ENCODE results near the gene CFD.
"Not testable (repeated sequence)": the region's sequence is repeated elsewhere in the genome, so short reads cannot be mapped to it uniquely, and the experiment has no call there.

The CFD gene

DNA sequence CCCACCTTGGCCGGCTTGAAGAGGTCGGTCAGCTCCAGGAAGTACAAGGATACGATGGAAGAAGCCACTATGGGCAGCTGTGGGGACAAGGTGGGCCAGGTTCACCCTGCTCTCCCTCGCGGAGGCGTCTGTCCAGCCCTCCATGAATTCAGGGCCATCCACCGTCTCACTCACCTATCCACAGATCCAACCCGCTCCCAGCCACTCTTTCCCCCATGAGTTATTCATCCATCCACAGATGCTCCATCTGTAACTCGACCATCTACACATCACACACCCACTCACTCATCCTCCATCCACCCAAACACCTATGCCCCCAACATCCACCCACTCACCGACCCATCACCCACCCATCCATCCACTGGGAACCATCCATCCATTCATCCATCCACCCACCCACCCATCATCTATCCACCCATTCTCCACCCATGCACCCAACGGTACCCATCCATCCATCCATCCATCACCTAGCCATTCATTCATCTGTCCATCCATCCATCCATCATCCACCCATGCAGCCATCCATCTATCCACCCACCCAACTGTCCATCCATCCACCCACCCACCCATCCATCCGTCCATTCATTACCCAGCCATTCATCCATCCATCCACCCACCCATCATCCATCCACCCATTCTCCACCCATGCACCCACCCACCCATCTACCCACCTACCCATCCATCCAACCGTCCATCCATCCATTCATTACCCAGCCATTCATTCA, 43.5 kb upstream of the CFD start:
- no peak overlapping the region for H3K4me3 ChIP-seq (ENCODE audit: low read length, poor library complexity, severe bottlenecking)
- H3F3A ChIP-seq (ENCODE audit: low read depth), result peaks cover 10% of the 10 kb centered on the region; the same call in 1 of the 2 replicates
- H2AFZ ChIP-seq (ENCODE audit: low read length), result no peak overlapping the region
- no peaks in the 10 kb centered on the region for H3K79me2 ChIP-seq (ENCODE audit: insufficient read depth, low read length)
- peaks cover 15% of the 10 kb centered on the region for H4K20me1 ChIP-seq (ENCODE audit: insufficient read depth, low read length, poor library complexity, severe bottlenecking)
- peaks cover 28% of the 10 kb centered on the region; the same call in 1 of the 2 replicates for H3K36me3 ChIP-seq (ENCODE audit: insufficient read depth, low read length)
- H3K9ac ChIP-seq (ENCODE audit: low read depth, low read length, poor library complexity, severe bottlenecking), result no peak overlapping the region
- H3K9me2 ChIP-seq (replicated peaks; ENCODE audit: low read depth, low read length), result no peaks in the 10 kb centered on the region
- no peak for TF ChIP-seq EZH2phosphoT487 (IDR thresholded peaks at IDR 0.05; ENCODE audit: borderline replicate concordance)
- TF ChIP-seq, protein P1, sequence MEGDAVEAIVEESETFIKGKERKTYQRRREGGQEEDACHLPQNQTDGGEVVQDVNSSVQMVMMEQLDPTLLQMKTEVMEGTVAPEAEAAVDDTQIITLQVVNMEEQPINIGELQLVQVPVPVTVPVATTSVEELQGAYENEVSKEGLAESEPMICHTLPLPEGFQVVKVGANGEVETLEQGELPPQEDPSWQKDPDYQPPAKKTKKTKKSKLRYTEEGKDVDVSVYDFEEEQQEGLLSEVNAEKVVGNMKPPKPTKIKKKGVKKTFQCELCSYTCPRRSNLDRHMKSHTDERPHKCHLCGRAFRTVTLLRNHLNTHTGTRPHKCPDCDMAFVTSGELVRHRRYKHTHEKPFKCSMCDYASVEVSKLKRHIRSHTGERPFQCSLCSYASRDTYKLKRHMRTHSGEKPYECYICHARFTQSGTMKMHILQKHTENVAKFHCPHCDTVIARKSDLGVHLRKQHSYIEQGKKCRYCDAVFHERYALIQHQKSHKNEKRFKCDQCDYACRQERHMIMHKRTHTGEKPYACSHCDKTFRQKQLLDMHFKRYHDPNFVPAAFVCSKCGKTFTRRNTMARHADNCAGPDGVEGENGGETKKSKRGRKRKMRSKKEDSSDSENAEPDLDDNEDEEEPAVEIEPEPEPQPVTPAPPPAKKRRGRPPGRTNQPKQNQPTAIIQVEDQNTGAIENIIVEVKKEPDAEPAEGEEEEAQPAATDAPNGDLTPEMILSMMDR (conservative IDR thresholded peaks at IDR 0.05; ENCODE audit: low read length), result no peak
- no peaks in the 10 kb centered on the region for H3K4me1 ChIP-seq (ENCODE audit: insufficient read depth, low read length, poor library complexity, severe bottlenecking)
- H3K4me2 ChIP-seq (ENCODE audit: low read depth, low read length, poor library complexity, severe bottlenecking), result no peak overlapping the region
- H3K27me3 ChIP-seq (ENCODE audit: insufficient read depth, low read length, poor library complexity, severe bottlenecking), result no peaks in the 10 kb centered on the region
- H3K9me3 ChIP-seq (ENCODE audit: insufficient read depth, low read depth, low read length), result no peaks in the 10 kb centered on the region

DNA sequence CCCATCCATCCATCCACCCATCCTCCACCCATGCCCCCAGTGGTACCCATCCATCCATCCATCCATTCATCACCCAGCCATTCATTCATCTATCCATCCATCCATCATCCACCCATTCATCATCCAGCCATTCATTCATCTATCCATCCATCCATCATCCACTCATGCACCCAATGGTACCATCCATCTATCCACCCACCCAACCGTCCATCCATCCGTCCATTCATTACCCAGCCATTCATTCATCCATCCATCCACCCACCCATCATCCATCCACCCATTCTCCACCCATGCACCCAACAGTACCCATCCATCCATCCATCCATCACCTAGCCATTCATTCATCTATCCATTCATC, 43.0 kb upstream of the CFD start:
- no peaks in the 10 kb centered on the region for H3K4me1 ChIP-seq (ENCODE audit: insufficient read depth, low read length, poor library complexity, severe bottlenecking)
- H3K27me3 ChIP-seq (ENCODE audit: insufficient read depth, low read length, poor library complexity, severe bottlenecking), result no peaks in the 10 kb centered on the region
- H2AFZ ChIP-seq (ENCODE audit: low read length), result no peak overlapping the region
- H3K4me2 ChIP-seq (ENCODE audit: low read depth, low read length, poor library complexity, severe bottlenecking), result no peak overlapping the region
- peaks cover 6% of the 10 kb centered on the region; the same call in 1 of the 2 replicates for H3F3A ChIP-seq (ENCODE audit: low read depth)
- H3K9me2 ChIP-seq (replicated peaks; ENCODE audit: low read depth, low read length), result no peaks in the 10 kb centered on the region
- no peak overlapping the region for H3K4me3 ChIP-seq (ENCODE audit: low read length, poor library complexity, severe bottlenecking)
- TF ChIP-seq EZH2phosphoT487 (IDR thresholded peaks at IDR 0.05; ENCODE audit: borderline replicate concordance), result no peak
- TF ChIP-seq, protein P1 (conservative IDR thresholded peaks at IDR 0.05; ENCODE audit: low read length), result no peak
- no peaks in the 10 kb centered on the region for H3K79me2 ChIP-seq (ENCODE audit: insufficient read depth, low read length)
- peaks cover 9% of the 10 kb centered on the region for H4K20me1 ChIP-seq (ENCODE audit: insufficient read depth, low read length, poor library complexity, severe bottlenecking)
- no peak overlapping the region for H3K9ac ChIP-seq (ENCODE audit: low read depth, low read length, poor library complexity, severe bottlenecking)
- no peaks in the 10 kb centered on the region for H3K9me3 ChIP-seq (ENCODE audit: insufficient read depth, low read depth, low read length)
- peaks cover 23% of the 10 kb centered on the region; the same call in 1 of the 2 replicates for H3K36me3 ChIP-seq (ENCODE audit: insufficient read depth, low read length)

DNA sequence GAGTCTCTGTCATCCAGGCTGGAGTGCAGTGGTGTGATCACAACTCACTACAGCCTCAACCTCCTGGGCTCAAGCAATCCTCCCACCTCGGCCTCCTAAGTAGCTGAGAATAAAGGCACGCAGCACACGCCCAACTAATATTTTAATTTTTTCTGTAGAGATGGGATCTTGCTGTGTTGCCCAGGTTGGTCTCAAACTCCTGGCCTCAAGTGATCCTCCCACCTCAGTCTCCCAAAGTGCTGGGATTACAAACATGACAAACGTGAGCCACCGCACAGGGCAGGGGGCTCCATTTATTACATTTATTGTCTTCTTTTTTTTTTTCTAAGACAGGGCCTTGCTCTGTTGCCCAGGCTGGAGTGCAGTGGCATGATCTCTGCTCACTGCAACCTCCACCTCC, 39.3 kb upstream of the CFD start:
- not testable (repeated sequence) for H3K36me3 ChIP-seq (ENCODE audit: insufficient read depth, low read length); H3K4me2 ChIP-seq (ENCODE audit: low read depth, low read length, poor library complexity, severe bottlenecking); H3K9ac ChIP-seq (ENCODE audit: low read depth, low read length, poor library complexity, severe bottlenecking); H3K79me2 ChIP-seq (ENCODE audit: insufficient read depth, low read length); H3K4me1 ChIP-seq (ENCODE audit: insufficient read depth, low read length, poor library complexity, severe bottlenecking); H4K20me1 ChIP-seq (ENCODE audit: insufficient read depth, low read length, poor library complexity, severe bottlenecking); H2AFZ ChIP-seq (ENCODE audit: low read length); H3K9me2 ChIP-seq (replicated peaks; ENCODE audit: low read depth, low read length); H3K9me3 ChIP-seq (ENCODE audit: insufficient read depth, low read depth, low read length); H3K27me3 ChIP-seq (ENCODE audit: insufficient read depth, low read length, poor library complexity, severe bottlenecking); H3K4me3 ChIP-seq (ENCODE audit: low read length, poor library complexity, severe bottlenecking); H3F3A ChIP-seq (ENCODE audit: low read depth)
